ENCODE measurements around the gene PPDPF.

Gene PPDPF

DNA sequence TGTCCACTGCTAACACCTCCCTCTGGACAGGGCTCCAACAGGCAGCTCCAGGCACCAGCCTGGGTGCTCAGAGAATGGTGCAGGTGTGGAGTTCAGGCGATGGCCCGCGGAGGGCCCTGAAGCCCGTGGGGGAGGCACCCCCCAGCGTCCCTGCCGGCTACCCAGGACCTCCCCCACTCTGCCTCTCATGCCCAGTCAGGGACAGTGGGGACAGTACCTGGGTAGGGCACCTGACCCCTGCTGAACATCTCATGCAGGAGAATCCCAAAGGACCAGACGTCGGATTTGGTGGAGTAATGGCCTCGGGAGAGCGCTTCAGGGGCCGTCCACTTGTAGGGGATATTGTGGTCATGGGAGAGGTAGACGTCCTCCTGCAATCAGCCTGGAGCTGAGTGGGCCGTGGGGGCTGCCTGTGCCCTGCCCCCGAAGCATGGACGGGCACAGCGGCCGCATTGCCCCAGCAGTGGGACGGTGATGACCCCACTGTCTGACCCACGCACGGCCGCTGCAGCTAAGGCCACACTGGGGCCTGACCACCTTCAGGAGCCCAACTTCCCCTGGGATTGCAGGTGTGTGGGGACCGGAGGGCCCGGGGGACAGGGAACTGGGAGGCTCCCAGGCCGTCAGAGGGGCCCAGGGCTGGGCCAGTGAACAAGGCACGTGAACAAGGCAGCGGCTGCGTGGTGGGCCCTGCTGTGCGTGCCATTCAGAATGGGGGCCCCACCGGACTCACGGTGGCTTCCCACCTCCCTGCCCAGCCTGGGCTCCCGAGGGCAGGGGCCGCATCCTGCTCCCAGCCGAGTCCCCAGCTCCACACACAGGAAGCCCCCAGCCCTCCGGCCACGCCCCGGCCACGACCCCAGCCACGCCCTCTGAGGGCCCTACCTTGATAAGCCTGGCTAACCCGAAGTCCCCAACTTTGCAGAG, 9.6 kb downstream of the PPDPF start:
- Histone ChIP-seq H3K4me1 (ENCODE audit: insufficient read depth, low read length) (no peaks in the 10 kb centered on the region), H3K9ac (ENCODE audit: low read depth, low read length) (no peak overlapping the region), H3K9me3 (ENCODE audit: control insufficient read depth, insufficient read depth, low read length) (no peaks in the 10 kb centered on the region), H3K36me3 (ENCODE audit: insufficient read depth, low read length) (no peaks in the 10 kb centered on the region)

DNA sequence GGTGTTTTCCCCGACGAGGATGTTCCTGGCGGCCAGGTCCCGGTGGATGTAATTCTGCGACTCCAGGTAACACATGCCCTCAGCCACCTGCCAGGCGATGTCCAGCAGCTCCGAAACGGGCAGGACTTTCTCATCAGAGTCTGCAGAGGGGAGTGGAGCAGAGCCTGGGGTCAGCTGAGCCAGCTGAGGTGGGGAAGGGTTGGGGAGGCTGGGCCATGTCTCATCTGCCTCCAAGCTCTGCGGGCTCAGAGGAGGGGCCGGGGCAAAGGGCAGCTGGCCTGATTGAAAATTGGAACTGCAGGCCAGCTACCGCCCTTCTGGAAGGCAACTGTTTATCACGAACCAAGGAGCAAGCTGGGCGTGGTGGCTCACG, 10.2 kb downstream of the PPDPF start:
- H3K9ac ChIP-seq (ENCODE audit: low read depth, low read length): no peak overlapping the region
- H3K9me3 ChIP-seq (ENCODE audit: control insufficient read depth, insufficient read depth, low read length): no peaks in the 10 kb centered on the region
- no peaks in the 10 kb centered on the region for H3K36me3 ChIP-seq (ENCODE audit: insufficient read depth, low read length)
- H3K4me1 ChIP-seq (ENCODE audit: insufficient read depth, low read length): no peaks in the 10 kb centered on the region

DNA sequence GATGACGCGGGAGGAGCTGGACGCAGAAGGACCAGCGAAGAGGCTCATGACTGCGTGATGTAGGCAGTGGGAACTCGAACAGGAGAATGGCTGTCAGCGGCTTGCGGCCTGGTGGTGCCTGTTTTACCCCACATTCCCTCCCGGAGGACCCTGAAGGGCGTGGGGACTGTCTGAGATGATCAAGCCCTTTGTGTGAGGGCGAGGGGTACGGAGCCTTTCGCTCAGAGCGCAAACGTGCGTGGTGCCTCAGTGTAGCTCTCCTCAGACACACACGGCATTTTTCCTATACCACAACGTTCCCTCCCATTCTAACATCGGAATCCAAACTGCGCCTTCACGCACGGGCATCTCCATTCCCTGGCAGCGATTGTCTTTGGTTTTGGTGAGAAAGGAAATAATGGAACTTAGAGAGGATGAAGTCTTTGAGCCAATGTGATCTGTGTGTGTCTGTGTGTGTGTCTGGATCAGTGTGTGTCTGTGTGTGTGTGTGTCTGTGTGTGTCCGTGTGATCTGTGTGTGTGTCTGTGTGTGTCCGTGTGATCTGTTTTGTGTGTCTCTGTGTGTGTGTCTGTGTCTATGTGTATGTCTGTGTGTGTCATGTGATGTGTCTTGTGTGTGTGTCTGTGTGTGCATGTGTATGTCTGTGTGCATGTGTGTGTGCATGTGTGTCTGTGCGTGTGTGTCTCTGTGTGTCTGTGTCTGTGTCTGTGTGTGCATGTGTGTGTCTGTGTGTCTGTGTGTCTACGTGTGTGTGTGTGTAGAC, 11.3 kb downstream of the PPDPF start:
- Histone ChIP-seq H3K36me3 (ENCODE audit: insufficient read depth, low read length) (no peaks in the 10 kb centered on the region), H3K9me3 (ENCODE audit: control insufficient read depth, insufficient read depth, low read length) (no peaks in the 10 kb centered on the region), H3K4me1 (ENCODE audit: insufficient read depth, low read length) (no peaks in the 10 kb centered on the region), H3K9ac (ENCODE audit: low read depth, low read length) (no peak overlapping the region)

DNA sequence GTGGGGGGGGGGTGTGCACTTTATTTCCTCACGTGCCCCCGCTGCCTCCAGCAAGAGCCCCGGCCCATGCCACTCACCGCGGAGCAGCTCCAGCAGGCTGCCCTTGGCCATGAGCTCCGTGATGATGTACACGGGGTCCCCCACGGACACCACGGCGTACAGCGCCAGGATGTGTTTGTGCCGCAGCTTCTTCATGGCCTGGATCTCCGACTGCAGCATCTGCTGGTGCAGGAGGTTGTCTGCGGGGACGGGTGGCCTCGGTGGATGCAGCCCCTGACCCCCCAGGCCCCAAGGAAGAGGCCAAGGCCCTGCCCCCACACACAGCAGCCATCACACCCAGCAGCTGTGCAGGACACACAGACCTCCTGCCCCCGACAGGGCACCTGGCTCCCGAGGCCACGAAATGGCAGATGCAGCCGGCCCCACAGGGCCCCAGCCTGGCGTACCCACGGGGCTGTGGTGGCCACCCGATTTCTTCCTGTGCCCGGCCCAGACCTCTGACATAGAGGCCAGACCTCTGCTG, 11.9 kb downstream of the PPDPF start:
- Histone ChIP-seq H3K4me1 (ENCODE audit: insufficient read depth, low read length) (no peaks in the 10 kb centered on the region), H3K9ac (ENCODE audit: low read depth, low read length) (no peak overlapping the region), H3K9me3 (ENCODE audit: control insufficient read depth, insufficient read depth, low read length) (no peaks in the 10 kb centered on the region), H3K36me3 (ENCODE audit: insufficient read depth, low read length) (no peaks in the 10 kb centered on the region)

DNA sequence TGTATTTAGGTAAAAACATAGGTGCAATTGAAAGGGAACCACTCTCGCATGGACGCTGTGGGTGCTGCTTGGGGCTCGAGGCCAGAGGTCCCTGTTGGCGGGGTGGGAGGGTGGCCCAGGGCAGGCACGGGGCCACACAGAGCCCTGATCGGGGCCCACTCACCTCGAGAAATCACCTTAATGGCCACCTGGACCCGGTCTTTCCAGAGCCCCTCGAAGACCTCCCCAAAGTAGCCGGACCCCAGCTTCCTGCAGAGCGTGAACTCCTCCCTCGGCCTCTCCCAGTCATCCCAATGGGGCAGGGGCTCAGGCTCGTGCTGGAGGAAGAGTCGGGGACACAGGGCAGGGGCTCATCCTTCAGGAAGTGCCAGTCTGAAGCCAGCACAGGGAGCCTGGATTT, 12.8 kb downstream of the PPDPF start:
- Histone ChIP-seq H3K4me1 (ENCODE audit: insufficient read depth, low read length) (no peaks in the 10 kb centered on the region), H3K9me3 (ENCODE audit: control insufficient read depth, insufficient read depth, low read length) (no peaks in the 10 kb centered on the region), H3K36me3 (ENCODE audit: insufficient read depth, low read length) (no peaks in the 10 kb centered on the region), H3K9ac (ENCODE audit: low read depth, low read length) (no peak overlapping the region)

DNA sequence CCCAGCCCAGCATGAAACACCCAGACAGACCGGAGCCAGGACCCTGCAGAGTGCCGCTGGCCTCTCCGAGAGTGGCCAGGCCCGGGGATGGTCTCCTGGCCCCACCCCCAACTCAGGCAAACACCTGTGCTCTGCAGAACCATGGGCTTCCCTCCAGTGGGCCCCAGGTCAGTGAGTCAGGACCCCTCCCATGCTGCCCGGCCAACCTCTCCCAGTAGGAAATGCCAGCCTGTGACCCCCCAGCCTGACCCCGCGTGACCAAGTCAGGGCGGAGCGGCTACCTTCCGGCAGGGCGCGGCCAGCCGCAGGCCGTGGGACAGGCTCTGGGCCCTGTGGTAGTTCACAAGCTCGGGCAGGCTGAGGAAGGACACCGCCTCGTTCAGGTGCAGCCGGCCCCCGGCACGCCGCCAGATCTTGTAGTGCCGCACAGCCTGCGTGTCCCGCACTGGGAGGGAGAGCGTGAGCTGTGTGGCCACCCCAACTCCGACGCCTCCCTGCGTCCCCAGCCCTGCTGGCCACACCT, 13.4 kb downstream of the PPDPF start:
- no peaks in the 10 kb centered on the region for H3K36me3 ChIP-seq (ENCODE audit: insufficient read depth, low read length)
- H3K9ac ChIP-seq (ENCODE audit: low read depth, low read length): no peak overlapping the region
- no peaks in the 10 kb centered on the region for H3K4me1 ChIP-seq (ENCODE audit: insufficient read depth, low read length)
- H3K9me3 ChIP-seq (ENCODE audit: control insufficient read depth, insufficient read depth, low read length): no peaks in the 10 kb centered on the region

DNA sequence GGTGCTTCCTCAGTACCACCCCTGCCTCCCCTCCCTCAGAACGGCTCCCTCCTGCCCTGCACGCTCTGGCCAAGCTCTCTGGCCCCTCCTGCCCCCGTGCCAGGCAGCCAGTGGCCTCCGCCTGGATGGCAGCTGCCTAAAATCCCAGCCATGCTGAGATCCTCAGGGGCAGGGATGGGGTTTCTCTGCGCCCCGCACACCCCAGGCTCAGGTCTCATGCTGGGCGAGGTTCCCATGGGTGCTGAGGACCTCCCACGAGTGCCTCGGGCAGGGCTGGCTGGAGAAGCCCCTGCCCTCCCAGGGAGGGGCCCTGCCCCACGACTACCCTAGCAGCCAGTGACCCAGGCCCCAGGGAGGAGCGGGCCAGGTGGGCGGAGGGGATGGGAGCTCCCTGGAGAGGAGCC, 13.9 kb downstream of the PPDPF start:
- Histone ChIP-seq H3K9me3 (ENCODE audit: control insufficient read depth, insufficient read depth, low read length) (no peaks in the 10 kb centered on the region), H3K9ac (ENCODE audit: low read depth, low read length) (no peak overlapping the region), H3K4me1 (ENCODE audit: insufficient read depth, low read length) (no peaks in the 10 kb centered on the region), H3K36me3 (ENCODE audit: insufficient read depth, low read length) (no peaks in the 10 kb centered on the region)

DNA sequence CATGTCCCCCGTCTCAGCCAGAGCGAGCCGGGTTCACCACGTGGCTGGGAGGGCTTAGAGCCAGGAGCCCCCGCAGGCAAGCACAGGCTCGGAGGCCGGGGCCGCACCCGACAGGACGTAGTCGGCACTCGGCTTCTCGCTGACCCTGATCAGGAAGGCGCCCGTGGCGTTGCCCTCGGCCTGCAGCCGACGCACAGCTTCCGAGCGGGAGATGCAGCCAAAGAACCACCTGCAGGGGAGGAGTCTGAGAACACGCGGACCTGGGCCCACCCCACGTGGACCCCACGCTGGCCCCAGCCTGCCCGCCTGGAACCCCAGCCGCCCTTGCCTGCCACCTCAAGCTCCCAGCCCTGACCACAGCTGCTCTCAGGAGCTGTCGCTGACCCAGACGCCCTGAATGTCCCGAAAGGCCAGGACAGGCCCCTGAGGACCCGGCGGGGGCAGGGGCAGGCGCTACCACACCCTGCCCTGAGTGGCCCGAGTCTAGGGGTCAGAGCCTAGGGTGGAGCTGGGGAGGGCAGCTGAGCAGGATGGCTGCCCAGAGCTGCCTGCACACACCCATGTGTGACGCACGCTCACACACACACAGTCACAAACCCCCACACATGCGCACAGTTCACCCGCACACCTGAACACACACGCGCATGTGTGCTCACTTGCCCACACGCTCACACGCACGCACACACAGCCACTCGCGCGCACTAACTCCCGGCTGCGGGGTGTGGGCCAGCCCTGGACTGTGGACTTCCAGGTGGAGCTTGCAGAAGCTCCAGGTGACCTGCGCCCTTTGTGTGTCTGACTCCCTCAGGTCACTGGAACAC, 14.5 kb downstream of the PPDPF start:
- no peaks in the 10 kb centered on the region for H3K36me3 ChIP-seq (ENCODE audit: insufficient read depth, low read length)
- no peak overlapping the region for H3K9ac ChIP-seq (ENCODE audit: low read depth, low read length)
- no peaks in the 10 kb centered on the region for H3K9me3 ChIP-seq (ENCODE audit: control insufficient read depth, insufficient read depth, low read length)
- no peaks in the 10 kb centered on the region for H3K4me1 ChIP-seq (ENCODE audit: insufficient read depth, low read length)

DNA sequence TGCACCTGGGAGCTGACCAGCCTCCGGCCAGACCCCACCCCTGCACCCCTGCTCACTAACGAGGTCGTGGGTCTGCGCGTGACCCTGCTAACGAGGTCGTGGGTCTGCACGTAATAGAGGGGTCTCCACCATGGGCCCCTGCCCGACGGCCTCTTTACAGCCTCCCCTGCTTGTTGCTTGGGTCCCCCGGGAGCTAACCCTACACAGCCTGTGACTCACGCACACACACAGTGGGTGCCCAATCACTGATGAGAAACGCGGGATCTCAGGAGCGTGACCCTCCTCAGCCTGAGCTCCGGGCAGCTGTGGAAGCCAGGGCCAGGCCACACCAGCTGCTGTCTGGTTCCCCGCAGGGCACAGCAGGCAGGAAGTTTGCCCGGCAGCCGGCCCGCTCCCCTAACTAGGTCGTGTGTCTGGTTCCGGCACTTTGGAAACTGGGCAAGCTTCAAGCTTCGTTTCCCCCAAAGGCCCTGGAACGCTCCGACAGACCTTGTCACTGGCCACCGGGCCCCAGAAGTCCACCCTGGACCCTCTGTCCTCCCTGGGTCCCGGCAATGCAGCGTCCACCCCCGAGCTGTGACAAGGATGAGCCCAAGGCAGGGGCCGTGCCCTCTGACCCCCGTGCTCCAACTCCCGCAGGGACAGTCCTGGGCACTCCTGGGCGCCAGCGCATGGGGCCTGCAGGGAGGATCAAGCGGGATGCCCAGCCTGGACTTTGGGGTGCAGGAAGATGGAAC, 15.8 kb downstream of the PPDPF start:
- no peak overlapping the region for H3K9ac ChIP-seq (ENCODE audit: low read depth, low read length)

DNA sequence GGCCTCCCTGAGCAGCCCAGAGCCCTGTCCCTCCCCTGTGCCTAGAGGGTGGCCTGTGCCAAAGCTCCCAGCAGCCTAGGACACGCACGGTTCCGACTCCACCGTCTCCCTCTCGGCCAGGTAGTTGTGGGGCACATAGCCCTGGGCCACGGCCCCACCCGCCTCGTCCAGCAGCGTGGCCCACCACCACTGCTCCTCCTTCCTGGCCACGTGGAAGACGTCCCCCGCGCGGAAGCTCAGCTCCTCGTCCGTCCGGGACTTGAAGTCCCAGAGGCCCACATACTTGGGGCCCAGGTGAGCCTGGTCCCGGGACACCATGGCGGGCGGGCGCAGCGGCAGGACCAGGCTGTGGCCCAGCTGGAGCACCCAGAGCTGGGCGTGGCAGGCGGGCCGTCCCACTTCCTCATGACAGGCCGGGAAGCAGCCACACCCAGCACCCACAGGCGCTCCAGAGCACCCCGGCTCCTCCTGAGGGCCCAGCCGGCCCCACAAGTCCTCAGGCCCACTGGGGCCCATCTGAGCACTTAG, 16.5 kb downstream of the PPDPF start, which contains the start of gene PTK6:
Gene PTK6, minus strand, starts transcription at position 380 of the 528 bp plus-strand sequence. Its CDS starts 62 bp downstream, at position 318.
- Histone ChIP-seq H3K9me3 (ENCODE audit: control insufficient read depth, insufficient read depth, low read length) (no peaks in the 10 kb centered on the region), H3K36me3 (ENCODE audit: insufficient read depth, low read length) (no peaks in the 10 kb centered on the region), H3K4me1 (ENCODE audit: insufficient read depth, low read length) (no peaks in the 10 kb centered on the region), H3K9ac (ENCODE audit: low read depth, low read length) (peak within 1 kb of the TSS; percentile 17; the same call in 1 of the 2 replicates)

More for the DNA sequence above, 15.8 kb downstream of the PPDPF start:
- no peaks in the 10 kb centered on the region for H3K4me1 ChIP-seq (ENCODE audit: insufficient read depth, low read length)
- H3K36me3 ChIP-seq (ENCODE audit: insufficient read depth, low read length): no peaks in the 10 kb centered on the region
- H3K9me3 ChIP-seq (ENCODE audit: control insufficient read depth, insufficient read depth, low read length): no peaks in the 10 kb centered on the region

DNA sequence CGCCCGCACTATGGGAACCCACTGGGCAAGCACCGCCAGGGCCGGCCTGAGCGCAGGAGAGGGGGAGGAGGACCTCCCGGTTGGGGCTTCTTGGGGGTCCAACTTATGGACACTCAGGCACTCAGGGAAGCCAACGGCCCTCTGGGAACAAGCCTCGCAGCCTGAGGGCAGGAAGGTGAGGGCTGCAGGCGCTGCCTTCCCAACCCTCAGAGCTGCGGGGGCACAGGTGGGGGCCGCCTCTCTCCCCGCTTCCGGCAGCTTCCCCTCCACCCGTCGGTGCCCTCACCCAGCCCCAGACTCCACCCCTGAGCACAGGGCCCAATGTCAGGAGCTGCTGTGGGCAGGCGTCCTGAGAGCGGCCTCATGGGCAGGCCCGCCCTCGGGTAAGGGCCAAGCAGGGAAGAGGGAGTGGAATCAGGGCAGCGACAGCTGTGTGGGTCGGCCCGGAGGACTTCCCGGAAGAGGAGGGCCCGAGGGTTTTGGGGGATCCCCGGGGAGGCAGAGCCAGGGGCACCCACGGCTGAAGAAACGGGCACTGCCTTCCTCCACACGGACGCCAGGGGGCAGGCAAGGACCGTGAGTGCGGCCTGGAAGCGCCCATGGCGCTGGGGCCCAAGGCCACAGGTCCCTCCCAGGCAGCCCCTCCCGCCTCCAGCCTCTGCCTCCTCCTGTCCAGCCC, 17.1 kb downstream of the PPDPF start:
- H3K36me3 ChIP-seq (ENCODE audit: insufficient read depth, low read length): no peaks in the 10 kb centered on the region
- H3K9me3 ChIP-seq (ENCODE audit: control insufficient read depth, insufficient read depth, low read length): no peaks in the 10 kb centered on the region
- no peaks in the 10 kb centered on the region for H3K4me1 ChIP-seq (ENCODE audit: insufficient read depth, low read length)
- H3K9ac ChIP-seq (ENCODE audit: low read depth, low read length): peak overlapping the region; percentile 17; the same call in 1 of the 2 replicates

DNA sequence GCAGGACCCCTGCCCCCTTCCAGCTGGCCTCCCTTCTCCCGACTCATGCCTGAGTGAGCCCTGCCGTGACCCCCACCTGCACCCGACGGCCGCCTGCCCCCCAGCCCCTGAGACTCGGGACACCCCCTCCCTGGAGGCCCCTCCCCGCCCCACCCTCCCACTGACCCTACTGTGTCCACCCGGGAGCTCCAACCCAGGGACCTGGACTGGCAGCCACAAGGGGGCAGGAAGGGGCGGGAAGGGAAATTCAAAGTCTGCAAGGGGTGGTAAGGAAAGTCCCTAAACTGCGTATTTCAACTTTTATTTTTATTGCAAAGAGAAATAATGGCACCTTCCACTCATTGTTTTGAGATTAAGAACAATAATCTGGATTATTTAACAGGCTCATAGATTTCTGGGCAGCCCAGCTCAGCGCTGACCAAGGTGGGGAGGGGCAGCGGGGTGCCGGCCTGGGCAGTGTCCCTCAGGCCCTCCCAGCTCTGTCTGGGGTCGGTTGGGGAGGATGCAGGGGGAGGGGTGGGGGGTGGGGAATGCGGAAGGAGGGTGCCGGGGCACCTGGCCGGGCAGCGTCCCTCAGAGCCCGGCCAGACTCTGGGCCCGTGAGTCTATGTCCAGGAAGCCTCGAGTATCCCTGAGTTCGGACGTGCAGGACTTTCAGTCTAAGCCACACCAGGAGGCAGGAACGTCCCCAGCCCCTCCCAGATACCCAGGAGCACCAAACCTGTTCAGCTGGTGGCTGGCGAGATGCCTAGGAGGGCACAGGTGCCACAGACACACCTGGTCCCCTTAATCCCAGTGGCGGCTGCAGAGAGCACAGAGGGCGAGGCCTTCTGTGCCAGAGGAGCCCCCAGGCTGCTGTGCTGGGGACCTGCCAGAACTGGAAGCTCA, 17.9 kb downstream of the PPDPF start:
- no peaks in the 10 kb centered on the region for H3K9me3 ChIP-seq (ENCODE audit: control insufficient read depth, insufficient read depth, low read length)
- no peaks in the 10 kb centered on the region for H3K36me3 ChIP-seq (ENCODE audit: insufficient read depth, low read length)
- peak overlapping the region; percentile 17; the same call in 1 of the 2 replicates for H3K9ac ChIP-seq (ENCODE audit: low read depth, low read length)
- H3K4me1 ChIP-seq (ENCODE audit: insufficient read depth, low read length): no peaks in the 10 kb centered on the region
